H7 (cell line): Measurements from ENCODE around the gene AKAP13. TPM values are rescaled to one million over a fixed set of nuclear protein-coding genes. Genes with fewer than 3 reads are reported as not detected.
"Not testable (repeated sequence)": the region's sequence is repeated elsewhere in the genome, so short reads cannot be mapped to it uniquely, and the experiment has no call there.

Source experiments
- DNase-seq: peaks from one replicate; pipeline ENCODE4 v3.0.0; 2012
- H3K27me3 ChIP-seq: 2 replicates; pipeline ENCODE4 v1.6.0; 2011; ENCODE audit warnings: mild to moderate bottlenecking, low read length; ENCODE audit not compliant: control insufficient read depth, insufficient read depth
- H3K36me3 ChIP-seq: replicated peaks from 2 replicates; pipeline ENCODE4 v1.5.1; 2011; ENCODE audit warnings: low read length; ENCODE audit not compliant: control insufficient read depth, insufficient read depth
- H3K4me3 ChIP-seq: 2 replicates; pipeline ENCODE4 v1.5.1; 2011; ENCODE audit warnings: low read depth, mild to moderate bottlenecking, control low read depth, low read length, moderate library complexity; ENCODE audit not compliant: insufficient read depth
- total RNA-seq: library from RNA; depleted of rRNA; stranded (reverse); fragments of >200 nt; shearing (Covaris generic); gene quantifications from 2 replicates; pipeline ENCODE4 v1.2.3, GENCODE V29; 2014; rRNA removed

Gene AKAP13, protein sequence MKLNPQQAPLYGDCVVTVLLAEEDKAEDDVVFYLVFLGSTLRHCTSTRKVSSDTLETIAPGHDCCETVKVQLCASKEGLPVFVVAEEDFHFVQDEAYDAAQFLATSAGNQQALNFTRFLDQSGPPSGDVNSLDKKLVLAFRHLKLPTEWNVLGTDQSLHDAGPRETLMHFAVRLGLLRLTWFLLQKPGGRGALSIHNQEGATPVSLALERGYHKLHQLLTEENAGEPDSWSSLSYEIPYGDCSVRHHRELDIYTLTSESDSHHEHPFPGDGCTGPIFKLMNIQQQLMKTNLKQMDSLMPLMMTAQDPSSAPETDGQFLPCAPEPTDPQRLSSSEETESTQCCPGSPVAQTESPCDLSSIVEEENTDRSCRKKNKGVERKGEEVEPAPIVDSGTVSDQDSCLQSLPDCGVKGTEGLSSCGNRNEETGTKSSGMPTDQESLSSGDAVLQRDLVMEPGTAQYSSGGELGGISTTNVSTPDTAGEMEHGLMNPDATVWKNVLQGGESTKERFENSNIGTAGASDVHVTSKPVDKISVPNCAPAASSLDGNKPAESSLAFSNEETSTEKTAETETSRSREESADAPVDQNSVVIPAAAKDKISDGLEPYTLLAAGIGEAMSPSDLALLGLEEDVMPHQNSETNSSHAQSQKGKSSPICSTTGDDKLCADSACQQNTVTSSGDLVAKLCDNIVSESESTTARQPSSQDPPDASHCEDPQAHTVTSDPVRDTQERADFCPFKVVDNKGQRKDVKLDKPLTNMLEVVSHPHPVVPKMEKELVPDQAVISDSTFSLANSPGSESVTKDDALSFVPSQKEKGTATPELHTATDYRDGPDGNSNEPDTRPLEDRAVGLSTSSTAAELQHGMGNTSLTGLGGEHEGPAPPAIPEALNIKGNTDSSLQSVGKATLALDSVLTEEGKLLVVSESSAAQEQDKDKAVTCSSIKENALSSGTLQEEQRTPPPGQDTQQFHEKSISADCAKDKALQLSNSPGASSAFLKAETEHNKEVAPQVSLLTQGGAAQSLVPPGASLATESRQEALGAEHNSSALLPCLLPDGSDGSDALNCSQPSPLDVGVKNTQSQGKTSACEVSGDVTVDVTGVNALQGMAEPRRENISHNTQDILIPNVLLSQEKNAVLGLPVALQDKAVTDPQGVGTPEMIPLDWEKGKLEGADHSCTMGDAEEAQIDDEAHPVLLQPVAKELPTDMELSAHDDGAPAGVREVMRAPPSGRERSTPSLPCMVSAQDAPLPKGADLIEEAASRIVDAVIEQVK (N-terminal part only)
- total RNA-seq = 26.2 and 32.7 TPM in 2 replicates

DNA sequence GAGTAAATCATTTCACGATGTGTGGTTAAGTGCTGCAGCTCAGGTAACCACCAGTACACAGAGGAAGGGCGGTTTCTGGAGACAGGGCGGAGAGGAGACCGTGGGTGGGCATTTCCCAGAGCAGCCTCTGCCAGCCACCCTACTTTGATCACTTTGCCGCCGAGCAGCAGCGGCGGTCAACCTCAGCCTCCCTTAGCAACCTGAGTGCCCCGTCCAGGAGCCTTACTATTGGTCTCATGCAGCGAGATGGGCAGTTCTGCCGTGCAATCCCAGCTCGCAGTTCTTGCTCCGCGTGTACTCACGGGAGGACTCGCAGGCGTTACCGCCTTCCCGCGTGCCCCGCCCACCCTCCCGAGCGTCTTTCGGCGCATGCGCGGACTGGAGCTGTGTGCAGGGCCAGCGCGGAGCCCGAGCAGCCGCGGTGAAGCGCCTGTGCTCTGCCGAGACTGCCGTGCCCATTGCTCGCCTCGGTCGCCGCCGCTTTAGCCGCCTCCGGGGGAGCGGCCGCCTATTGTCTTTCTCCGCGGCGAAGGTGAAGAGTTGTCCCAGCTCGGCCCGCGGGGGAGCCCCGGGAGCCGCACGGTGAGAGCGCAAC, at the start of gene AKAP13:
Gene AKAP13, plus strand, starts transcription at position 387 of the 595 bp plus-strand sequence. CDS start 105,118 bp downstream, outside the sequence.
- no peaks in the 10 kb centered on the region for H3K36me3 ChIP-seq
- DNase-seq = peak; percentile 95
- H3K27me3 ChIP-seq = no peaks in the 10 kb centered on the region
- peak within 1 kb of the TSS; percentile 76 for H3K4me3 ChIP-seq

DNA sequence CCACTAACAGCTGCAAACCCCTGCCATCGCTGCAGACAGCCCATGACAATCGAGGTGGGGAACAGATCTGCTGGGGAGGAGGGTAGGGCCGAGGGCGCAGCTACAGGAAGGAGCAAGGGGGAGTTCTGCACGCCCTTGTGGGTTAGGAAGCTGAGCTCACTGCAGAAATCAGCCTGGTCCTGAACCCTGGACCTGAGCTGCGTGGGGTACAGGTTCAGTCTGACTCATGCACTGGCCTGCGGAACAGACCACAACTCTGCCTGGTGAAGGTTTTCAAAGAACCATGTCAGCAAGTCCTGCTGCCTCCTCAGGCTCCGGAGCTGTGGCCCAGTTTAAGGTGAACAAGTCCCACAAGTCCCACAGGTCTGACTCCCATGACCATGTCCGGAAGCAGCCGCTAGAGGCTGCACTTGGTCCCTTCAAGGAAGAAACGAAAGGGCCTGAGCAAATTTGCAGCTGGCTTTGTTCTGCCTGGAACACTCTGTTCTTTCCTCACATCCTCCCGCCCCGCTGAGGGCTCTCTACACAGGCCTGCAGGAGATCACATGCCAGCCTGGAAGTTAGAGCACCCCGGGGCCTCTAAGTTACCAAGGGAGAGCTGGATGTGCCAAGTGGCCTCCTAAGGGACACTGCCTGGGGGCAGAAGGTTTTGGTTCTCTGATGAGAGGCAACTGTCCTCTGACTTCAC, 49.4 kb upstream of the AKAP13 start:
- Histone ChIP-seq H3K36me3 (no peaks in the 10 kb centered on the region), H3K4me3 (no peak overlapping the region), H3K27me3 (no peaks in the 10 kb centered on the region; the same call in 1 of the 2 replicates)
- peak; percentile 79 for DNase-seq

GRCh38 chr15:85331655-85332285, 48.6 kb upstream of the AKAP13 start:
- Histone ChIP-seq H3K4me3 (no peak overlapping the region), H3K27me3 (no peaks in the 10 kb centered on the region; the same call in 1 of the 2 replicates), H3K36me3 (no peaks in the 10 kb centered on the region)
- no peak for DNase-seq

- Histone ChIP-seq H3K27me3 (no peaks in the 10 kb centered on the region; the same call in none of the 2 replicates), H3K4me3 (no peak overlapping the region), H3K36me3 (no peaks in the 10 kb centered on the region)
- DNase-seq = no peak
Observed at GRCh38 chr15:85333132-85333831, 47.1 kb upstream of the AKAP13 start.

GRCh38 chr15:85334241-85334640, 46.2 kb upstream of the AKAP13 start:
- no peaks in the 10 kb centered on the region for H3K36me3 ChIP-seq
- no peak for DNase-seq

GRCh38 chr15:85335193-85335942, 45.0 kb upstream of the AKAP13 start:
- no peak for DNase-seq
- Histone ChIP-seq H3K36me3 (no peaks in the 10 kb centered on the region), H3K27me3 (no peaks in the 10 kb centered on the region; the same call in none of the 2 replicates), H3K4me3 (no peak overlapping the region)

More at GRCh38 chr15:85334241-85334640, 46.2 kb upstream of the AKAP13 start:
- Histone ChIP-seq H3K4me3 (no peak overlapping the region), H3K27me3 (no peaks in the 10 kb centered on the region; the same call in none of the 2 replicates)

DNA sequence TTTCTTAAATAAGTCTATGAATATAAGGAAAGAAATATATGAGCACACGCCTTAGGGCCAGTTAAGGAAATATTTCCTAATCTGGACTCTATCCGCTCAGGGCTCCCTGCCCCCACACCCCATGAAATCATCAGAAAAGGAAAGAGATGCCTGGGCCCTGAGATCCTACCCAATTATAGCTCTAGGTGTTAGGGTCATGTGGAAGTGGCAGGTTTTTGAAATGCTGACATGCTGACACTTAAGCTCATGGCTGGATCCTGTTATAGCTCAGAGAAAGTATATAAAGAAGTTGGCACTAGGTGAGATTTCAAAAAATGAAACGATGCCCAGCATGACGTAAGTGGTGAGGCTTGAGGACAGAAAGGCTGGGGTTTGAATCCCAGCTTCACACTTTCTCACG, 43.5 kb upstream of the AKAP13 start:
- Histone ChIP-seq H3K36me3 (no peaks in the 10 kb centered on the region), H3K27me3 (no peaks in the 10 kb centered on the region; the same call in none of the 2 replicates), H3K4me3 (no peak overlapping the region)
- no peak for DNase-seq

GRCh38 chr15:85337425-85338074, 42.9 kb upstream of the AKAP13 start:
- H3K4me3 ChIP-seq = no peak overlapping the region
- no peaks in the 10 kb centered on the region; the same call in none of the 2 replicates for H3K27me3 ChIP-seq
- no peaks in the 10 kb centered on the region for H3K36me3 ChIP-seq
- no peak for DNase-seq

- no peaks in the 10 kb centered on the region for H3K36me3 ChIP-seq
- no peak for DNase-seq
- H3K4me3 ChIP-seq = no peak overlapping the region
- H3K27me3 ChIP-seq = no peaks in the 10 kb centered on the region; the same call in 1 of the 2 replicates
Observed at GRCh38 chr15:85340321-85340665, 40.1 kb upstream of the AKAP13 start.

GRCh38 chr15:85340852-85341251, 39.6 kb upstream of the AKAP13 start:
- no peaks in the 10 kb centered on the region for H3K36me3 ChIP-seq

DNA sequence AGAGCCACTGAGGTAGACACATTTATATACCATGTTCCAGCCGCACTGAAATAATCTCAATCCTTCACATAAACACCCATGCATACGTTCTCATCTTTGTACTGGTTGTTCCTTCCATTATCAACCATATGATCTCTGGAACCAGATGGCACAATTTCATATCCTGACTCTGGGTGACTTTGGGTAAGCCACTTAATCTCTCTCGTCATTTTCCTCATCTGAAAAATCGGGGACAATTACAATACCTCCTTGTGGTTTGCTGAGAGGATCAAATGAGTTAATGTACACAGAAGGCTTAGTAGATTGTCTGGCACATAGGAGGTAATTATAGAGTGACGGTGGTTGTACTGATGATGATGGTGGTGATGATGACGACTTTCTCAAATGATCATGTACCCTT, 38.2 kb upstream of the AKAP13 start:
- H3K27me3 ChIP-seq, DNase-seq, H3K4me3 ChIP-seq, H3K36me3 ChIP-seq: not testable (repeated sequence)

More at GRCh38 chr15:85340852-85341251, 39.6 kb upstream of the AKAP13 start:
- DNase-seq = no peak
- Histone ChIP-seq H3K4me3 (no peak overlapping the region), H3K27me3 (no peaks in the 10 kb centered on the region; the same call in 1 of the 2 replicates)

- not testable (repeated sequence) for H3K36me3 ChIP-seq, H3K4me3 ChIP-seq, DNase-seq, H3K27me3 ChIP-seq
Observed at GRCh38 chr15:85343443-85343842, 37.0 kb upstream of the AKAP13 start.
